Esophagus muscularis mucosa (tissue), 3 donors: ENCODE data around the gene MAPK8IP3.
"Not testable (repeated sequence)": the region's sequence is repeated elsewhere in the genome, so short reads cannot be mapped to it uniquely, and the experiment has no call there.

ENCODE experiments used
- POLR2A ChIP-seq: fragments of 450-650 bp; IDR thresholded peaks from one replicate; pipeline ENCODE4 v1.6.1; 2017; ENCODE audit warnings: antibody characterized with exemption, moderate library complexity, mild to moderate bottlenecking, low read depth
- TF ChIP-seq, protein P1 (sequence below), 3 experiments: fragments of 200-600 bp in 2 of 3; fragments of 450-650 bp in 1 of 3; sonication (generic) in 2 of 3; IDR thresholded peaks; one replicate each; pipeline ENCODE4 v1.5.1; 2017 to 2019; ENCODE audit warnings: antibody characterized with exemption in 3 of 3, mild to moderate bottlenecking in 2 of 3, moderate library complexity in 1 of 3

DNA sequence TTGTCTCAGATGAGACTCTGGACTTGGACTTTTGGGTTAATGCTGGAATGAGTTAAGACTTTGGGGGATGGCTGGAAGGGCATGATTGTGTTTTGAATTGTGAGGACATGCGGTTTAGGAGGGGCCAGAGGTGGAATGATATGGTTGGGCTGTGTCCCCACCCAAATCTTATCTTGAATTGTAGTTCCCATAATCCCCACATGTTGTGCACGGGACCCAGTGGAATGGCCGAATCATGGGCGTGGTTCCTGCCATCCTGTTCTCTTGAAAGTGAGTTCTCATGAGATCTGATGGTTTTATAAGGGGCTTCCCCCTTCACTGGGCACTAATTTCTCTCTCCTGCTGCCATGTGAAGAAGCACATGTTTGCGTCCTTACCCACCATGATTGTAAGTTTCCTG, 93.3 kb downstream of the MAPK8IP3 start:
- not testable (repeated sequence) for TF ChIP-seq POLR2A
- TF ChIP-seq, protein P1, sequence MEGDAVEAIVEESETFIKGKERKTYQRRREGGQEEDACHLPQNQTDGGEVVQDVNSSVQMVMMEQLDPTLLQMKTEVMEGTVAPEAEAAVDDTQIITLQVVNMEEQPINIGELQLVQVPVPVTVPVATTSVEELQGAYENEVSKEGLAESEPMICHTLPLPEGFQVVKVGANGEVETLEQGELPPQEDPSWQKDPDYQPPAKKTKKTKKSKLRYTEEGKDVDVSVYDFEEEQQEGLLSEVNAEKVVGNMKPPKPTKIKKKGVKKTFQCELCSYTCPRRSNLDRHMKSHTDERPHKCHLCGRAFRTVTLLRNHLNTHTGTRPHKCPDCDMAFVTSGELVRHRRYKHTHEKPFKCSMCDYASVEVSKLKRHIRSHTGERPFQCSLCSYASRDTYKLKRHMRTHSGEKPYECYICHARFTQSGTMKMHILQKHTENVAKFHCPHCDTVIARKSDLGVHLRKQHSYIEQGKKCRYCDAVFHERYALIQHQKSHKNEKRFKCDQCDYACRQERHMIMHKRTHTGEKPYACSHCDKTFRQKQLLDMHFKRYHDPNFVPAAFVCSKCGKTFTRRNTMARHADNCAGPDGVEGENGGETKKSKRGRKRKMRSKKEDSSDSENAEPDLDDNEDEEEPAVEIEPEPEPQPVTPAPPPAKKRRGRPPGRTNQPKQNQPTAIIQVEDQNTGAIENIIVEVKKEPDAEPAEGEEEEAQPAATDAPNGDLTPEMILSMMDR (IDR thresholded peaks at IDR 0.05), result not testable (repeated sequence)
